HPDE6-E6E7 (cell line): ENCODE data around the gene COA5.
"Not testable (repeated sequence)": the region's sequence is repeated elsewhere in the genome, so short reads cannot be mapped to it uniquely, and the experiment has no call there.

Source experiments
- DNase-seq: peaks from one replicate; pipeline ENCODE4 v3.0.0; 2011; ENCODE audit warnings: missing footprints; ENCODE audit errors: extremely low spot score

Gene COA5

DNA sequence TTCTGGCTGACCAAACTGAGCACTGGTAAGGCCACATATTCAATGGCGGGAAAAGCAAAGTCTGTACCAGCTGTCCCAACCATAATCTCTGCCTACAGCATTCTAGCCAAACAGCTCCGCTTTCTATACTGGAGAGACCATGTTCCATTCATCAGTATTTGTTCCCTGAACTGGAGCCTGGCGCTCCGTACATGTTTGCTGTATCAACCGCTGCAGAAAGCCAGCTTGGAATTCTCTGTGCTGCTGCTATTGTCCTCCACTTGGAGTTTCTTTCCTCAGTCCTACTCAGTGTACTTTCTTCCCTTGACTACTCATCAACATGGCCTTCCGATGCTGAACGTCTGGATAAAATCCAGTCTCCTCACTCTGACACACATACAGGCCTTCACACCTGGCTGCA is 1.9 kb downstream of the COA5 start:
- DNase-seq: no peak

DNA sequence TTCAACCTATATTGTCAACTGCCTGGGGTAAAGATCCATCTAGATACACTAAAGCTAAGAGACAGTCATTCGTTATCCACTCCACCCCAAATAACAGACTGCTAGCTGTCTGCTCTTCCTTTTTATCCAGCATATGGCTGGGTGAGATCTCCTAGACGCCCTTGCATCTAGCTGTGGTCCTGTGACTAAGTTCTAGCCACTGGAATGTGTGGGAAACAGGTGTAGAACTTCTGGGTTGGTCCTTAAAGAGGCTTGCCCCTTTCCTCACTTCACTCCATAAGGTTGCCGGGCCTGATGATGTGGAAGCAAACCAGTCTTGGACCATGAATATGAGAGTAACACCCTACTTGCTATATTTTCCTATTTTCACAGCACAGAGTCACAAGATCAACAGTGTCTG is 3.2 kb downstream of the COA5 start:
- DNase-seq: no peak

- DNase-seq: no peak
Observed at GRCh38 chr2:98604547-98604946, 3.8 kb downstream of the COA5 start.

DNA sequence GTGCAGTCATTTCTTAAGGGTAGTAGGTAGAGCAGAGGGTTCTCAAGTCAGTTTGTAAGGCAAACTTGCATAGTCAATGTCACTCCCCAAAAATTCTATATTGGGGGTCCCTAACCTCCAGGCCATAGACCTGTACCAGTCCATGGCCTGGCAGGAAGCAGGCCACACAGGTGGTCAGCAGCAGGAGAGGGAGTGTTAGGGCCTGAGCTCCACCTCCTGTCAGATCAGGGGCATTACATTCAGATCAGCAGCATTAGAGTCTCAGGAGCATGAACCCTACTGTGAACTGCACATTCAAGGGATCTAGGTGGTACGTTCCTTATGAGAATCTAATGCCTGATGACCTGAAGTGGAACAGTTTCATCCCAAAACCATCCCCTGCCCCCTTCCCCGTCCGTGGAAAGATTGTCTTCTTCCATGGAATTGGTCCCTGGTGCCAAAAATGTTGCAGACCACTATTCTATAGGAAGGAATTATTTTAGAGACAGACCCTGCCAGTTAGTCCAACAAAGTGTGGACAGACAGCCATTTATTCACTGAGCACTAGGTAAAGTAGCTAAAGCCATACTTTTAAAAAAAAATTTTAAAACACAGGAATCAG is 6.7 kb downstream of the COA5 start:
- DNase-seq: no peak

DNA sequence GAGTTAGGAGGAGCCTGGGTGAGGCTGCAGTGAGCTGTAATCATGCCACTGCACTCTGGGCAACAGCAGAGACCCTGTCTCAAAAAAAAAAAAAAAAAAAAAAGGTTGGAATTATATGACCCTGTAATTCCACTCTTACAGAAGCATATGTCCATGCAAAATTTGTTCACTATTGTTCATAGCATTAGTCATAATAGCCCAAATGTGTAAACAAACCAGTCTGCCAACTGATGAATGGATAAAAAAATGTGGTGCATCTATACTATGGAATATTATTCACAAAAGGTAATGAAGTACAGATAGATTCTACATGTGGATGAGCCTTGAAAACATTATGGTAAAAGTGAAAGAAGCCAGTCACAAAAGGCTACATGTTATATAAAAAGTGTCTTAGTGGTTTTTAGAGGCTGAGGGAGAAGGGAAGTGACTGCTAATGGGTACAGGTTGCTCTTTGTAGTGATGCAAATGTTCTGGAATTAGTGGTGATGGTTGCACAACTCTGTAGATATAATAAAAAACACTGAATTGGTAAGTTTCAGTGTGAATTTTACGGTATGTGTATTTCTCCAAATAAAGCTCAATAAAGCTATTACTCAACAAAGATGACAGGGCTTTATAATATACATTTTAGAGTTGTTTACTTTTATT is 9.4 kb downstream of the COA5 start:
- DNase-seq: no peak

GRCh38 chr2:98594665-98595064 is 13.6 kb downstream of the COA5 start:
- not testable (repeated sequence) for DNase-seq

DNA sequence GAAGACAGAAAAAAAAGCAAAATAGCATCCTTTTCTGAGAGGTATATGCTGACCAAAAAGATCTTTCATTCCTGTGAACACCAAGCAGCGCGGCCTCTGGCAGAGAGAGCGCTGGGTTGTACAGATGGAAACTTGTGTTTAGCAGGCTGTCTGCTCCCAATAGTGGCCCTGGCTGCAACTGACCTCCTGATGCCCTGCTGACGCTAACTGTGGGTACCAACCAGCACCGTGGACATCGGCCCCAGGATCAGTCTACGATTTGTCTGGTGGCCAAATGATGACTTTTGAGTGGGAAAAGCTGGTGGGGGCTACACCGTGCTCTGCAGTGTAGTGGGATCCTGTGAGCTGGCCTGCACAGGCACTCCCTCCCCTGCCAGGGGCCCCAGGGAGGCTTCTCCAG is 15.7 kb downstream of the COA5 start:
- no peak for DNase-seq

- no peak for DNase-seq
Observed at GRCh38 chr2:98589489-98589888, 18.8 kb downstream of the COA5 start.

DNA sequence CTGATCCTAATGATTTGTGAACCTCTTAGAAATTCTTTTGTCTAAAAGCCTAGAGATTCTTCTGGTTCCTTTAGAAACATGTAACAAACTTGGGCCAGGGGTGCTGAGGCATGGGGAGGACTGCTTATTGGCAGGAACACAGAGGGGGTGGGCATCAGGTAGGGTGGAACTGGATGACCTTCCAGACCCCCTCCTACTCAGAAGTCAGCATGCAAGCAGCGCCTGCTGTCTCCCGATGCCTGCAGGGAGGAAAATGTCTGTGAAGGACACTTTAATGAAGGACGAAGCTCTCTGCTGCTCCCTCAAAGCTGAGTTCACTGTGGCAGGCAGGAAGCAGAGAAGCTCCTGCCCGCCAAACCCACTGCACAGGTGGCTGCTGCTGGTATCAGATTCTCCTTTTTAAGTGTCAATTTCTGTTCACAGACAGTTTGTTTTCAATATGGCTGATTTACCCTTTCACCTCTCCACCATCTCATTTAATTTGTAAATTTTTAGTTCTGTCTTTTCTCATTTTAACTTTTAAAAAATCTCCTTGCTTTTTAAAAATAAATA is 19.4 kb downstream of the COA5 start:
- DNase-seq: no peak

DNA sequence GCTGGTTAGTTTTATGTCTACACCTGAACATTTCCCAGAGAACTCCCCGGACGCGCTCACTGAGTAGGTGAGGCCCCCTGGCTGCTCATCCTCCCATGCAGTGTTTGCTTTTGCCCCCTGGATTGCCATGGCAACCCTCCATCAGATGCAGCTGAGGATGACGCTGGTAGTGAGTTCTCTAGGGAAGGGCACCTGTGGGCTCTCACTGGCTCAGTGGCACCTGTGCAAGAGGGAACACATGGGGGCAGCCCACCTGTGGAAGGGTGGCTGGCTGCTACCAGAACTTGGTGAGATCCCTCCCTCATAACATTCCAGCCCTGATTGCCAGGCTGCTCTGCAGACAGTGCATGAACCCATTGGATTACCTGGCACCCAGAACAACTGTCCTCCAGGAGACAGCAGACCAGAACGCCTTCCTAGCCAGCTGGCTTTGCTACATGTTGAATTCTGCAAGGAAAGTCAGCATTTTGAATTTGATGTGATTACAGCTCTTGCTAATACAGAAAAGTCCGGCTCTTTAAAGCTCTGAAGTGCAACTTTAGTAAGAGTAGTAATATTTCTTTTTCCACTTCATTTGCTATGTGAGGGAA is 21.7 kb downstream of the COA5 start:
- DNase-seq: no peak

DNA sequence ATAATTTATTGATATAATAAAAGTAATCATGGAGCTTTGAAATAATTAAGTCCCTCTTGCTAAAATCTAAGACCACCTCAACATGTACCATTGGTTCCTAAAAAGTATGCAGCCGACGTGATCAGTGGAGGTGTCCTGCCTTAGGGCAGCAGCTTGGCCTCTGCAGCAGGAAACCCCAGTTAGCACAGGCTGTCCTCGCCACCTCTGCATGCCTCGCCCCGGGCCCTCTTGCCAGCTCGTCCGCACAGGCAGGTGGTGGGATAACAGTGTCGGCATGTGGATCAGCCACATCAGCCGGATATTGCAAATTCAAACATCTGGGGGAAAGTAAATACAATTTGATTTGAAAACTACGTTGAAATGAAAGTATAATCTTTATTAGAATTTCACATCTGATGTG is 22.9 kb downstream of the COA5 start:
- DNase-seq: no peak

DNA sequence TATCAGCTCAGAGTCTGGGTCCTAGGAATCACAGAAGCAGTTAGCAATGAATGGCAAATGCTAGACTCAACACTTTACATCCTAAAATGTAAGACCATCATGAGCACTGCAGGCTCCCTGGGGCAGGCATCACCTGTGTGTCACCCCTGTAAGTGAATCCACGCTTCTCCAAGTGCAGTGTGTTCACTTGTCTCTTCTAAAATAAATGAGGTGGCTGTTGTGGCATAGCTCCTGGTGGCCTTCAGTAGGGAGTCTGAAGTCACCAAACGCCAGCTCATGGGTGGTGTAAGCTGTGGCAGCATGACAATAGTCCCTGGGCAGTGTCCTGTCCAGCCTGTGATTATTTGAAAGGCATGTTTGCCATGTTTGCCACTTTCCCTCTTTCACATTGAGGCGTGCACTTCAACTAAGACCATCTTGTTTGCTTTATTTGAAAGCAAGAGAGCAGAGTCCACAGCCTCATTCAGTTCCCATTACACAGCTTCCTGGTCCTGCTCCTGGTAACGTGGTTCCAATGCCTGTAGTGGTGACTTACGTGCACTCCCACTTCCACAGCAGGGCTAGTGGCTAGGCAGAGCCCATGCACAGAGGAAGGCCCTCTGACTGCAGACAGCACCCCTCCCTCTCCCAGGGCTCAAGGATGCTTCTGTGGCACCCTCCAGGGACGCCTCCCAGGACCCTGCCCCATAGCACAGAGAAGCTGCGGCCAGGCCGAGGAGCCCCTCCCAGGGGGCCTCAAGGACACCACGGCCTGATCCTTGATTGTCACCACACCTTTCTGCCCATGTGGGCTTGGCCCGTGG is 24.3 kb downstream of the COA5 start:
- DNase-seq: no peak

DNA sequence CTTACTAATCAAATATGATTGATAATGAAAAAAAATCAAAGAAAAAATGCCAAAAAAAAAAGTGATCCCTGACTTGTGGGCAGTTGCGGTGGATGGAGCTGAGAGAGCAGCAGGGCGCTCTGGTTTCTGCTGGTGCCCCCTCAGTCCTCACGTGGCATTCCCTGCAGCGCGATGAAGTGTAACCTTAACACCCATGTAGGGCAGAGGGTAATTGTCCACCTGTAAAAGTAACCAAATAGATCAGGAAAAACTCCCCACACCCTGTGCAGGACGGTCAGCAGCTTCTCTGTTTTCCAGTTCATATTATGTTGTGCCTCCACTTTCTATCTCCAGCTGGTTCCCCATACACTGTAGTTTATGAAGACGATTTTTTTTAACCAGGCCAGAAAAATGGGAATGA is 25.0 kb downstream of the COA5 start:
- no peak for DNase-seq

- DNase-seq: no peak
Observed at GRCh38 chr2:98582523-98582922, 25.8 kb downstream of the COA5 start.

GRCh38 chr2:98580656-98581284 is 27.5 kb downstream of the COA5 start:
- no peak for DNase-seq

DNA sequence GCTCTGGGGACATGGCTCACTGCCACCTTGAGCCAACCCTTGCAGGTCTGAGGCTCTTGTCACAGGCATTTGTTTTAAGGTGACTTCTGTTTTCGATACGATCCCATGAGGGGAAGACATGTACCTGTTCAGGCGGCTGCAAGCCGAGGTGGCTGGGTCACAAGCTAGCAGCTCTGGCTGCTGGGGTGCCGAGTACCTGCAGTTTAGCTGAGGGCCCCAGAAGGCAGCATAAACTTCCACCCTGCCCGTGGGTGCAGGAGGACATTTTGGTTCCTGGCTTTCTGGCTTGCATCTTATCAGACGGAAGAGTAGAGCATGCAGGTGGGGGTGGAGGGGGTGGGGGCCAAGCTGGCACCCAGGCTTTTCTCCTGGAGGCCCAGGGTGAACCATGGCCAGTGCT is 28.4 kb downstream of the COA5 start:
- no peak for DNase-seq

GRCh38 chr2:98578231-98578630 is 30.1 kb downstream of the COA5 start:
- no peak for DNase-seq

DNA sequence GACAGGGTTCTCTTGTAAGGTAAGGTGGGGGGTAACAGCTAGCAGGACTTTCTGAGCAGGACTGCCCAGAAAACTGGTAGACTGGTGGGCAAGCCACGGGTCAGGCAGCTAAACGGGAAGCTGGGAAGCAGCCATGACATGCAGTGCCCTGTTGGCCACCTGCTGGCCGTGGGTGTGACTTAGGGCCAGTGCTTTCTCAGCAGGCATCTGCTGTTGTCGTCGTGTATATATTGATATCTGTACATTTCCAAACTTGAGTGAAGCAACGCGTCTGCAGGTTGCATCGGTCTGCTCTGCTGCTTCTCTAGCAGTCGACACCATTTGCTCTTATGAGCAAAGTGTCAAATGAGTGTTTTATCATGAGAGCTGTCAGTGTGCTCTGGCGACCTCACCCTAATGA is 31.0 kb downstream of the COA5 start:
- DNase-seq: no peak

GRCh38 chr2:98576666-98577312 is 31.5 kb downstream of the COA5 start:
- DNase-seq: no peak

GRCh38 chr2:98573426-98573825 is 34.9 kb downstream of the COA5 start:
- no peak for DNase-seq

DNA sequence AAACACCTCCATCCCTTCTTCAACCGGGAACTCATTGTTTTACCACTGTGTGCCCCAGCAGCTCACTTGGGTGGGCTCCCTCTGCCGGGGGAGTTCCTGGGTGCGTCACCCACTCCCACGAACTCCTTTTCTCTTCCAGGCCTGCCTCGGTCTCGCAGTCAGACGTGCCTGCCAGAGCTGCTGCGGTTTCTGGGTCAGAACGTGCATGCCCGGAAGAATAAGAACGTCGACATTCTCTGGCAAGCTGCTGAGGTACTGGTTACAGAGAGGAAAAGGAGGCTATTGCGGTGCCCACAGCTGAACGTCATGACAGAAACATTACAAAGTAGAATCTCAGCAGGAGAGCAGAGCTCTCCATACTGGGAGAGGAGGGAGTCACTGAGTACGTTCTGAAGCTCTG is 35.6 kb downstream of the COA5 start:
- no peak for DNase-seq

- no peak for DNase-seq
Observed at GRCh38 chr2:98572211-98572610, 36.1 kb downstream of the COA5 start.
